ENCODE results near the gene JCAD.
"Not testable (repeated sequence)": the region's sequence is repeated elsewhere in the genome, so short reads cannot be mapped to it uniquely, and the experiment has no call there.

The JCAD gene

GRCh38 chr10:29979421-29979779 lies 80.0 kb downstream of the JCAD start:
- no CpG with 5 or more reads among the region's 2 CpGs for WGBS (ENCODE audit: extremely low coverage, insufficient coverage, insufficient read length)
- not testable (repeated sequence) for H2AK5ac ChIP-seq (ENCODE audit: low read length); H3K9me3 ChIP-seq (ENCODE audit: insufficient read depth, low read depth, low read length); H3K79me2 ChIP-seq (ENCODE audit: control insufficient read depth, insufficient read depth, low read length, poor library complexity); H3K23ac ChIP-seq (ENCODE audit: low read length); H3K27me3 ChIP-seq (ENCODE audit: insufficient read depth, low read length); H2BK120ac ChIP-seq (ENCODE audit: insufficient read depth, low read length, poor library complexity); H3K18ac ChIP-seq (ENCODE audit: low read length); H3K79me1 ChIP-seq (ENCODE audit: low read length); H3K14ac ChIP-seq (ENCODE audit: low read length); H4K91ac ChIP-seq (ENCODE audit: low read depth, low read length); DNase-seq; H3K4me2 ChIP-seq (ENCODE audit: low read length); H2AFZ ChIP-seq (ENCODE audit: insufficient read depth, low read length, poor library complexity); H2BK5ac ChIP-seq (ENCODE audit: low read depth, low read length, poor library complexity); H4K8ac ChIP-seq (ENCODE audit: low read depth, low read length); H3K4me3 ChIP-seq (ENCODE audit: low read depth, low read length); H4K12ac ChIP-seq (ENCODE audit: low read depth, low read length); H3K4me1 ChIP-seq (ENCODE audit: control insufficient read depth in 1 of 2, insufficient read depth in 2 of 2, low read length in 2 of 2); H3K4ac ChIP-seq (ENCODE audit: low read depth, low read length); H3K36me3 ChIP-seq (ENCODE audit: control insufficient read depth in 1 of 2, insufficient read depth in 2 of 2, low read length in 2 of 2); H3K27ac ChIP-seq (ENCODE audit: low read depth, low read length); H2BK12ac ChIP-seq (ENCODE audit: low read length); H3K9ac ChIP-seq (ENCODE audit: low read length)

DNA sequence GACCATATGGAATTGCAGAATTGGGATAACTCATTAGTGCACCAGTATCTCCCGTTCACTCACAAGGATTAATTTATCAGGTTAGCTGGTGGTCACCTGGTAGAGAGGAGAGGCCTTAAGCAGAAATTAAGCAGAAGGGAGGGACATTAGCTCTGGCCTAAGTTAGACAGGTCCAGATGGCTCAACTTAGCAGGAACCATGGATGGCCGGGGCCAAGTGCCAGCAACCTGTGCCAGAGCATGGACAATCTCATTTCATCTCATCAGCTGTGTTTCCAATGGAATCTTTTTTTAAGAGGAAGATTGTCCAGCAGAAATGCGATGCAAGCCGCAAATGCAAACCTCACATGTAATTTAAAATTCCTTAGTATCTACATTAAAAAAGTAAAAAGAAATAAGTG lies 82.2 kb downstream of the JCAD start:
- Histone ChIP-seq H4K8ac (ENCODE audit: low read depth, low read length) (no peak overlapping the region), H2BK12ac (ENCODE audit: low read length) (no peak overlapping the region), H3K36me3 (ENCODE audit: control insufficient read depth in 1 of 2, insufficient read depth in 2 of 2, low read length in 2 of 2) (no peaks in the 10 kb centered on the region), H3K79me1 (ENCODE audit: low read length) (no peaks in the 10 kb centered on the region), H3K27ac (ENCODE audit: low read depth, low read length) (no peak overlapping the region), H2BK5ac (ENCODE audit: low read depth, low read length, poor library complexity) (no peak overlapping the region), H4K91ac (ENCODE audit: low read depth, low read length) (no peak overlapping the region), H3K4ac (ENCODE audit: low read depth, low read length) (no peak overlapping the region), H3K4me1 (ENCODE audit: control insufficient read depth in 1 of 2, insufficient read depth in 2 of 2, low read length in 2 of 2) (no peaks in the 10 kb centered on the region), H3K27me3 (ENCODE audit: insufficient read depth, low read length) (no peaks in the 10 kb centered on the region), H3K9ac (ENCODE audit: low read length) (no peak overlapping the region), H2BK120ac (ENCODE audit: insufficient read depth, low read length, poor library complexity) (no peak overlapping the region), H3K9me3 (ENCODE audit: insufficient read depth, low read depth, low read length) (peaks cover 2% of the 10 kb centered on the region), H3K79me2 (ENCODE audit: control insufficient read depth, insufficient read depth, low read length, poor library complexity) (no peaks in the 10 kb centered on the region), H3K18ac (ENCODE audit: low read length) (no peak overlapping the region), H2AK5ac (ENCODE audit: low read length) (no peak overlapping the region), H3K14ac (ENCODE audit: low read length) (no peak overlapping the region), H4K12ac (ENCODE audit: low read depth, low read length) (no peak overlapping the region), H3K4me3 (ENCODE audit: low read depth, low read length) (no peak overlapping the region), H3K23ac (ENCODE audit: low read length) (no peak overlapping the region), H2AFZ (ENCODE audit: insufficient read depth, low read length, poor library complexity) (no peak overlapping the region), H3K4me2 (ENCODE audit: low read length) (no peak overlapping the region)
- WGBS (ENCODE audit: extremely low coverage, insufficient coverage, insufficient read length), result no CpG with 5 or more reads among the region's 4 CpGs
- DNase-seq, result no peak

- no peak overlapping the region for H4K8ac ChIP-seq (ENCODE audit: low read depth, low read length)
- no peaks in the 10 kb centered on the region for H3K79me2 ChIP-seq (ENCODE audit: control insufficient read depth, insufficient read depth, low read length, poor library complexity)
- H3K4ac ChIP-seq (ENCODE audit: low read depth, low read length), result no peak overlapping the region
- H2AFZ ChIP-seq (ENCODE audit: insufficient read depth, low read length, poor library complexity), result no peak overlapping the region
- H3K9me3 ChIP-seq (ENCODE audit: insufficient read depth, low read depth, low read length), result no peaks in the 10 kb centered on the region
- no peaks in the 10 kb centered on the region for H3K36me3 ChIP-seq (ENCODE audit: control insufficient read depth in 1 of 2, insufficient read depth in 2 of 2, low read length in 2 of 2)
- H2BK12ac ChIP-seq (ENCODE audit: low read length), result no peak overlapping the region
- H3K9ac ChIP-seq (ENCODE audit: low read length), result no peak overlapping the region
- no peak overlapping the region for H3K27ac ChIP-seq (ENCODE audit: low read depth, low read length)
- H2BK5ac ChIP-seq (ENCODE audit: low read depth, low read length, poor library complexity), result no peak overlapping the region
- no peak overlapping the region for H2BK120ac ChIP-seq (ENCODE audit: insufficient read depth, low read length, poor library complexity)
- WGBS (ENCODE audit: extremely low coverage, insufficient coverage, insufficient read length), result no CpG with 5 or more reads among the region's 2 CpGs
- H3K27me3 ChIP-seq (ENCODE audit: insufficient read depth, low read length), result no peaks in the 10 kb centered on the region
- H2AK5ac ChIP-seq (ENCODE audit: low read length), result no peak overlapping the region
- no peak overlapping the region for H3K18ac ChIP-seq (ENCODE audit: low read length)
- no peaks in the 10 kb centered on the region for H3K79me1 ChIP-seq (ENCODE audit: low read length)
- H4K12ac ChIP-seq (ENCODE audit: low read depth, low read length), result no peak overlapping the region
- no peaks in the 10 kb centered on the region for H3K4me1 ChIP-seq (ENCODE audit: control insufficient read depth in 1 of 2, insufficient read depth in 2 of 2, low read length in 2 of 2)
- no peak overlapping the region for H3K4me2 ChIP-seq (ENCODE audit: low read length)
- DNase-seq, result no peak
- no peak overlapping the region for H3K4me3 ChIP-seq (ENCODE audit: low read depth, low read length)
- no peak overlapping the region for H4K91ac ChIP-seq (ENCODE audit: low read depth, low read length)
- no peak overlapping the region for H3K23ac ChIP-seq (ENCODE audit: low read length)
- H3K14ac ChIP-seq (ENCODE audit: low read length), result no peak overlapping the region
Measured at GRCh38 chr10:29976134-29976533, 83.3 kb downstream of the JCAD start.

DNA sequence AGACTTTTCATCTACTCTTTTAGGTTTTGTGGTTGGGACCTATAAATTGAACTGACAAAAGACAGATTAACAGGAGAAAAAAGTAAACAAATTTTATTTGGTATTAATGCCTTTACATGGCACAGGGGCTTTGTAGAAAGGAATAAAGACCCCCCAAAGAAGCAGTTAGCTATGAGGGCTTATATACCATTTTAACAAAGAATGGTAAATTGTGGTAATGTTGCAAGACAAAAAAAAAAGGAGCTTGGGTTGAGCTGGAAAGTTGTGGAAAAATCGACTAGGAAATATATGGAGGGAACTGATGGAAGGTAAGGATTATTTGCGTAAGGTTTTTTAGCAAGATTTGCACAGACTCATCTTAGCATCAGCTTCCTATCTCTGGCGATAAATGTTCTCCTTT lies 84.6 kb downstream of the JCAD start:
- Histone ChIP-seq H2AFZ (ENCODE audit: insufficient read depth, low read length, poor library complexity) (no peak overlapping the region), H3K4ac (ENCODE audit: low read depth, low read length) (no peak overlapping the region), H3K9ac (ENCODE audit: low read length) (no peak overlapping the region), H3K4me1 (ENCODE audit: control insufficient read depth in 1 of 2, insufficient read depth in 2 of 2, low read length in 2 of 2) (no peaks in the 10 kb centered on the region), H2BK12ac (ENCODE audit: low read length) (no peak overlapping the region), H3K79me1 (ENCODE audit: low read length) (no peaks in the 10 kb centered on the region), H3K9me3 (ENCODE audit: insufficient read depth, low read depth, low read length) (no peaks in the 10 kb centered on the region), H3K23ac (ENCODE audit: low read length) (no peak overlapping the region), H3K36me3 (ENCODE audit: control insufficient read depth in 1 of 2, insufficient read depth in 2 of 2, low read length in 2 of 2) (no peaks in the 10 kb centered on the region), H2BK5ac (ENCODE audit: low read depth, low read length, poor library complexity) (no peak overlapping the region), H3K14ac (ENCODE audit: low read length) (no peak overlapping the region), H4K8ac (ENCODE audit: low read depth, low read length) (no peak overlapping the region), H3K4me3 (ENCODE audit: low read depth, low read length) (no peak overlapping the region), H2BK120ac (ENCODE audit: insufficient read depth, low read length, poor library complexity) (no peak overlapping the region), H2AK5ac (ENCODE audit: low read length) (no peak overlapping the region), H3K4me2 (ENCODE audit: low read length) (no peak overlapping the region), H3K79me2 (ENCODE audit: control insufficient read depth, insufficient read depth, low read length, poor library complexity) (no peaks in the 10 kb centered on the region), H3K27ac (ENCODE audit: low read depth, low read length) (no peak overlapping the region), H4K91ac (ENCODE audit: low read depth, low read length) (no peak overlapping the region), H3K27me3 (ENCODE audit: insufficient read depth, low read length) (no peaks in the 10 kb centered on the region), H3K18ac (ENCODE audit: low read length) (no peak overlapping the region), H4K12ac (ENCODE audit: low read depth, low read length) (no peak overlapping the region)
- DNase-seq, result no peak
- WGBS (ENCODE audit: extremely low coverage, insufficient coverage, insufficient read length), result 100% methylated on average over 2 of the region's 3 CpGs

Measured in trophoblast cell (in vitro differentiated cells and primary cell).